KMS-11 (cell line): ENCODE data around the gene COL23A1.

Experiments
- H2AFZ ChIP-seq: fragments of 200-600 bp; sonication (generic); 2 replicates; pipeline ENCODE4 v1.6.1; 2016; ENCODE audit warnings: antibody characterized with exemption, mixed run types, low read depth
- H3K27ac ChIP-seq: fragments of 200-600 bp; sonication (generic); 2 replicates; pipeline ENCODE4 v1.6.1; 2016; ENCODE audit warnings: mild to moderate bottlenecking, mixed run types
- H3K27me3 ChIP-seq: fragments of 200-600 bp; sonication (generic); 2 replicates; pipeline ENCODE4 v1.6.1; 2017; ENCODE audit warnings: mild to moderate bottlenecking, low read depth, mixed run types, moderate library complexity; ENCODE audit not compliant: insufficient read depth
- H3K36me3 ChIP-seq: fragments of 200-600 bp; sonication (generic); 2 replicates; pipeline ENCODE4 v1.6.1; 2017; ENCODE audit warnings: mild to moderate bottlenecking, mixed run types; ENCODE audit not compliant: insufficient read depth
- H3K4me1 ChIP-seq: fragments of 200-600 bp; sonication (generic); 2 replicates; pipeline ENCODE4 v1.6.1; 2016; ENCODE audit warnings: mild to moderate bottlenecking, low read depth, mixed run types; ENCODE audit not compliant: poor library complexity, severe bottlenecking
- H3K4me2 ChIP-seq: fragments of 200-600 bp; sonication (generic); 2 replicates; pipeline ENCODE4 v1.7.0; 2016; ENCODE audit warnings: mild to moderate bottlenecking, mixed run types
- H3K4me3 ChIP-seq: fragments of 200-600 bp; sonication (generic); IDR thresholded peaks from 2 replicates; pipeline ENCODE4 v1.6.1; 2017; ENCODE audit warnings: low read depth, low read length, mixed read lengths; ENCODE audit not compliant: insufficient read depth
- H3K79me2 ChIP-seq: fragments of 200-600 bp; sonication (generic); 2 replicates; pipeline ENCODE4 v1.6.1; 2016; ENCODE audit warnings: low read depth, mixed run types; ENCODE audit not compliant: insufficient read depth
- H3K9ac ChIP-seq: fragments of 200-600 bp; sonication (generic); 2 replicates; pipeline ENCODE4 v1.6.1; 2016; ENCODE audit warnings: mild to moderate bottlenecking, mixed run types
- H4K20me1 ChIP-seq: fragments of 200-600 bp; sonication (generic); 2 replicates; pipeline ENCODE4 v1.6.1; 2016; ENCODE audit warnings: mild to moderate bottlenecking, mixed run types; ENCODE audit not compliant: insufficient read depth
- TF ChIP-seq, protein P1 (sequence below): fragments of 200-600 bp; sonication (generic); conservative IDR thresholded peaks from 2 replicates; pipeline ENCODE4 v1.6.1; 2017; ENCODE audit warnings: low read depth, mild to moderate bottlenecking, antibody characterized with exemption, low read length, moderate library complexity, mixed read lengths

Gene COL23A1

DNA sequence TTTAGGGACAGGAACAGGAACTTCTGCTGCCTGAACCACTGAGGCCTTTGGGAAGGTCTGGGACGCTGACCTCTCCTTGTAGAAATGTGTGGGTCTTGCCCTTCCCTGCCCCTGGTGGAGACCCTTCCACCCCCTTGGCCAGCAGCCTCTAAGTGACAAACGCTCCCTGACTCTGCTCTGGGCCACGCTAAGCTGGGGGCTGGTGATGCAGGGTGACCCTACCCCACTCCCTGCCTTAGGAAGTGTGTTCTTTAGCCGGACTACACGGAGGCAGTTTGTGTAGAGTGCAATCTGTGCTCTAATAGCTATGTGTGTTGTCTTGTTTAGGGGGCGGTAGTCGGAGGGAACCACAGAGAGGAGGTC, 123.0 kb downstream of the COL23A1 start:
- H3K79me2 ChIP-seq: no peaks in the 10 kb centered on the region
- no peaks in the 10 kb centered on the region for H3K36me3 ChIP-seq
- H3K4me2 ChIP-seq: no peak overlapping the region
- H3K27me3 ChIP-seq: no peaks in the 10 kb centered on the region
- H4K20me1 ChIP-seq: no peaks in the 10 kb centered on the region
- H3K27ac ChIP-seq: no peak overlapping the region
- no peak overlapping the region for H2AFZ ChIP-seq
- H3K4me3 ChIP-seq: no peak overlapping the region
- no peaks in the 10 kb centered on the region for H3K4me1 ChIP-seq
- TF ChIP-seq, protein P1, sequence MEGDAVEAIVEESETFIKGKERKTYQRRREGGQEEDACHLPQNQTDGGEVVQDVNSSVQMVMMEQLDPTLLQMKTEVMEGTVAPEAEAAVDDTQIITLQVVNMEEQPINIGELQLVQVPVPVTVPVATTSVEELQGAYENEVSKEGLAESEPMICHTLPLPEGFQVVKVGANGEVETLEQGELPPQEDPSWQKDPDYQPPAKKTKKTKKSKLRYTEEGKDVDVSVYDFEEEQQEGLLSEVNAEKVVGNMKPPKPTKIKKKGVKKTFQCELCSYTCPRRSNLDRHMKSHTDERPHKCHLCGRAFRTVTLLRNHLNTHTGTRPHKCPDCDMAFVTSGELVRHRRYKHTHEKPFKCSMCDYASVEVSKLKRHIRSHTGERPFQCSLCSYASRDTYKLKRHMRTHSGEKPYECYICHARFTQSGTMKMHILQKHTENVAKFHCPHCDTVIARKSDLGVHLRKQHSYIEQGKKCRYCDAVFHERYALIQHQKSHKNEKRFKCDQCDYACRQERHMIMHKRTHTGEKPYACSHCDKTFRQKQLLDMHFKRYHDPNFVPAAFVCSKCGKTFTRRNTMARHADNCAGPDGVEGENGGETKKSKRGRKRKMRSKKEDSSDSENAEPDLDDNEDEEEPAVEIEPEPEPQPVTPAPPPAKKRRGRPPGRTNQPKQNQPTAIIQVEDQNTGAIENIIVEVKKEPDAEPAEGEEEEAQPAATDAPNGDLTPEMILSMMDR: no peak
- no peak overlapping the region for H3K9ac ChIP-seq

DNA sequence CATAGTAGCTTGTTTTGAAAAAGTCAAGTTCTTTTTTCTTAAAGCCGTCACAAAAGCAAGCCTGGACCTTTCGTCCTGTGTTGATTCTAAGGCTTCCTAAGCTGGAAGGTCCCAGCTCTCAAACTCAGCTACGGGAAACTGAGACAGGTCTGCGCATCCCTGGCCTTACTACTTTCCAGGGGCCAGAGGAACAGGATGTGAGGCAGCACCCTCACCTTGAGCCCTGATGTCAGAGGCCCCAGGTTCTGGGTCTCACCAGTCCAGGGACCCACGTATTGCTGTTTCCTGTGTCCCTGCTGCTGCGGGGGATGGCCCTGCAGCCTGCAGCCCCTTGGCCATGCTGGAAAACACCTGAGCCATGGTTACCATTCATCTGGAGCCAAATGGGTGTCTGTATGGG, 123.9 kb downstream of the COL23A1 start:
- Histone ChIP-seq H3K36me3 (no peaks in the 10 kb centered on the region), H3K27ac (no peak overlapping the region), H2AFZ (no peak overlapping the region), H3K27me3 (no peaks in the 10 kb centered on the region), H3K4me1 (no peaks in the 10 kb centered on the region), H3K4me2 (no peak overlapping the region), H4K20me1 (no peaks in the 10 kb centered on the region), H3K79me2 (no peaks in the 10 kb centered on the region), H3K9ac (no peak overlapping the region), H3K4me3 (no peak overlapping the region)
- TF ChIP-seq, protein P1: no peak

DNA sequence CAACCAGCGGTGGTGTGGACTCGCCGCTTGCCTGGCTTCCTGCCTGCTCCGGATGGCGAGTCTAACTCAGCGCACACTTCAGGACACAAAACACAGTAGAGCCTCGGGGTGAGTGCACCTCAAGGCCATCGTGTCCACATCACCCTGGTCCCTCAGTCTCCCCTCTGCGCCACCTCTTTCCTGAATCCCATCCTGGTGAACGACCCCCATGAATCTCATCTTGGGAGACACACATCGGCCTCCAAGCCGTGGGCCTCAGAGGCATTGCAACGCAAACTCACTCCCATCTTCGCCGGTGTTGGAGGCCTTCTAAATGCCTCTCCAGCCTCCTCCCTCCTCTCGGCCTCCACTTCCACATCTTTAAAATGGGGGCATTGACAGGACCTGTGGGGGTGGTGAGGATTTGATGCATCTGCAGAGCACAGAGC, 124.3 kb downstream of the COL23A1 start:
- Histone ChIP-seq H3K4me2 (no peak overlapping the region), H3K79me2 (no peaks in the 10 kb centered on the region), H4K20me1 (no peaks in the 10 kb centered on the region), H3K9ac (no peak overlapping the region), H3K27ac (no peak overlapping the region), H3K36me3 (no peaks in the 10 kb centered on the region), H2AFZ (no peak overlapping the region), H3K4me3 (no peak overlapping the region), H3K4me1 (no peaks in the 10 kb centered on the region), H3K27me3 (no peaks in the 10 kb centered on the region)
- TF ChIP-seq, protein P1: no peak

DNA sequence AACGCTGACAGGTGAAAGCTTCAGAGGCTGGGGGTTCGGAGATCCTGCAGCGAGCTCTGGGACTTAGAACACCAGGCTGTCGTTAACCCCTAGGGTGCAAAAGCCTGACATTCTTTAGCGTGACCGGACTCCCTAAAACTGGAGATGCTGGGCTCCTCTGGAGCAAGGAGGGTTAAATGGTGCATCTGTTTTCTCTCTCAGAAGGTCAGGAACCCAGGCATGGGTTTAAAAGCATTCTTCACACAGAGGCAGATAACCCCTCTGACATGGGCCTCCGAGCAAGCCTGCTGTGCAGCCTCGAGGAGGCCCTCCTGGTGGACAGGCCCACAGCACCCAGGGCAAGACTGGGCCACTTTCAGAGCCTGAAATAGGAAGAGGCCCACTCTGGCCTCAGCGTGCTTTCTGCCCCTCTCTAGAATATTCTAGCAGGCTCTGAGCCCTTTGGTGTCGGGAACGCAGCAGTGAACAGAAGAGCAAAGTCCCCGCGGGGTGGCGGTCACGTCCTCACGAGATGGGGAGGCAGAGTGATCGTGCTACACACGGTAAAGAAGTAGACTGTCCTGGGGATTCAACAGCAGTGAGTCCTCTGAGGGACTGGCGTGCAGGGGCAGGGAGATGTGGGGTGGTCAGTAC, 124.8 kb downstream of the COL23A1 start:
- H3K79me2 ChIP-seq: no peaks in the 10 kb centered on the region
- no peaks in the 10 kb centered on the region for H3K27me3 ChIP-seq
- no peaks in the 10 kb centered on the region for H3K4me1 ChIP-seq
- H3K9ac ChIP-seq: no peak overlapping the region
- no peak overlapping the region for H3K27ac ChIP-seq
- TF ChIP-seq, protein P1: no peak
- H4K20me1 ChIP-seq: no peaks in the 10 kb centered on the region
- H3K4me2 ChIP-seq: no peak overlapping the region
- H2AFZ ChIP-seq: no peak overlapping the region
- no peaks in the 10 kb centered on the region for H3K36me3 ChIP-seq
- no peak overlapping the region for H3K4me3 ChIP-seq
